GM12891 (cell line): ENCODE measurements around the gene MORC2.

ENCODE experiments used
- POLR2A ChIP-seq: IDR thresholded peaks from 2 replicates; pipeline ENCODE4 v1.6.1; 2011; ENCODE audit warnings: low read depth, low read length, control low read depth
- POLR2AphosphoS5 ChIP-seq: IDR thresholded peaks from 2 replicates; pipeline ENCODE4 v1.6.1; 2011; ENCODE audit warnings: low read depth, low read length, control low read depth
- TAF1 ChIP-seq: IDR thresholded peaks from 2 replicates; pipeline ENCODE4 v1.6.1; 2011; ENCODE audit warnings: low read depth, low read length, control low read depth

GRCh38 chr22:30923168-30923900 lies 45.2 kb downstream of the MORC2 start:
- TF ChIP-seq POLR2AphosphoS5 (no peak), POLR2A (no peak), TAF1 (no peak)
